WTC11 (cell line): ENCODE results near the gene KLHL18. TPM values are rescaled to one million over a fixed set of nuclear protein-coding genes. Genes with fewer than 3 reads are reported as not detected.

Experiments
- ATAC-seq: fragments of 200-7000 bp; cut with Tn5 transposase; 2 replicates; pipeline ENCODE4 v1.10.0; 2021; ENCODE audit warnings: mild to moderate bottlenecking, moderate library complexity
- CTCF ChIA-PET: fragments of 300-600 bp; sonication (Branson Sonifier 250); formaldehyde crosslinking; loops from one replicate; lab custom pipeline; 2021; ENCODE audit warnings: antibody characterized with exemption; lab: Charles Lee
- POLR2A ChIA-PET: fragments of 350-600 bp; sonication (Branson Sonifier 250); formaldehyde crosslinking; loops from one replicate; lab custom pipeline; 2021; ENCODE audit warnings: antibody characterized with exemption; lab: Charles Lee
- DNase-seq: peaks from one replicate; pipeline ENCODE4 v3.0.0; 2021; ENCODE audit warnings: low spot score
- H3K27ac Mint-ChIP-seq: 2 replicates; pipeline ENCODE4 v1.8.0; 2021; ENCODE audit warnings: mixed read lengths
- H3K27me3 Mint-ChIP-seq: 2 replicates; pipeline ENCODE4 v1.8.0; 2021; ENCODE audit warnings: low read depth, mild to moderate bottlenecking, moderate library complexity, mixed read lengths
- H3K36me3 Mint-ChIP-seq: 2 replicates; pipeline ENCODE4 v1.8.0; 2021; ENCODE audit warnings: mixed read lengths
- H3K4me1 Mint-ChIP-seq: 2 replicates; pipeline ENCODE4 v1.8.0; 2022; ENCODE audit warnings: mixed read lengths
- H3K4me3 Mint-ChIP-seq: 2 replicates; pipeline ENCODE4 v1.8.0; 2021; ENCODE audit warnings: mild to moderate bottlenecking, moderate library complexity, mixed read lengths
- H3K9me3 Mint-ChIP-seq: 2 replicates; pipeline ENCODE4 v1.8.0; 2021; ENCODE audit warnings: mixed read lengths
- ATF1 ChIP-seq: sonication (generic); formaldehyde crosslinking; IDR thresholded peaks from 2 replicates; pipeline ENCODE4 v1.8.1; 2023; ENCODE audit warnings: mild to moderate bottlenecking, moderate library complexity, missing genetic modification reagents
- HMGA2 ChIP-seq: fragments of 250-450 bp; sonication (Bioruptor Pico); IDR thresholded peaks from 2 replicates; pipeline ENCODE4 v1.4.0; 2021; ENCODE audit warnings: mild to moderate bottlenecking, moderate library complexity
- MYBL2 ChIP-seq: sonication (generic); formaldehyde crosslinking; IDR thresholded peaks from 2 replicates; pipeline ENCODE4 v1.8.1; 2023; ENCODE audit warnings: mild to moderate bottlenecking, moderate library complexity, missing genetic modification reagents
- NR1H2 ChIP-seq: sonication (generic); formaldehyde crosslinking; IDR thresholded peaks from 2 replicates; pipeline ENCODE4 v1.9.0; 2021; ENCODE audit warnings: mild to moderate bottlenecking, moderate library complexity, missing genetic modification reagents
- RELA ChIP-seq: sonication (generic); formaldehyde crosslinking; IDR thresholded peaks from 2 replicates; pipeline ENCODE4 v1.8.1; 2022; ENCODE audit warnings: missing genetic modification reagents, mild to moderate bottlenecking, borderline replicate concordance
- RORB ChIP-seq: fragments of 250-450 bp; sonication (Bioruptor Pico); IDR thresholded peaks from 2 replicates; pipeline ENCODE4 v1.9.0; 2021; ENCODE audit warnings: mild to moderate bottlenecking
- SMAD4 ChIP-seq: sonication (generic); formaldehyde crosslinking; IDR thresholded peaks from 2 replicates; pipeline ENCODE4 v1.8.0; 2022; ENCODE audit warnings: mild to moderate bottlenecking, missing genetic modification reagents
- TCF7 ChIP-seq: sonication (generic); formaldehyde crosslinking; IDR thresholded peaks from 2 replicates; pipeline ENCODE4 v1.8.0; 2022; ENCODE audit warnings: mild to moderate bottlenecking, low read depth, missing genetic modification reagents, moderate library complexity
- TEAD1 ChIP-seq: sonication (generic); formaldehyde crosslinking; IDR thresholded peaks from 2 replicates; pipeline ENCODE4 v1.8.0; 2022; ENCODE audit warnings: mild to moderate bottlenecking, missing genetic modification reagents
- ZNF232 ChIP-seq: sonication (generic); formaldehyde crosslinking; IDR thresholded peaks from 2 replicates; pipeline ENCODE4 v1.8.0; 2022; ENCODE audit warnings: mild to moderate bottlenecking, missing genetic modification reagents
- ZNF416 ChIP-seq: fragments of 250-450 bp; sonication (Bioruptor Pico); IDR thresholded peaks from 2 replicates; pipeline ENCODE4 v1.9.0; 2021; ENCODE audit warnings: mild to moderate bottlenecking, inconsistent platforms
- ZNF671 ChIP-seq: fragments of 250-450 bp; sonication (Bioruptor Pico); IDR thresholded peaks from 2 replicates; pipeline ENCODE4 v1.8.0; 2021; ENCODE audit warnings: mild to moderate bottlenecking
- total RNA-seq: library from RNA; stranded (reverse); gene quantifications from 3 replicates; pipeline ENCODE4 v1.2.3, GENCODE V29; 2021
- TF ChIP-seq, protein P1 (sequence below): sonication (generic); formaldehyde crosslinking; IDR thresholded peaks from 2 replicates; pipeline ENCODE4 v1.8.1; 2022; ENCODE audit warnings: low read depth, mild to moderate bottlenecking, moderate library complexity, missing genetic modification reagents, borderline replicate concordance
- TF ChIP-seq, protein P2 (sequence below): fragments of 250-450 bp; sonication (Bioruptor Pico); IDR thresholded peaks from 2 replicates; pipeline ENCODE4 v1.9.0; 2021; ENCODE audit warnings: mild to moderate bottlenecking, borderline replicate concordance
- TF ChIP-seq, protein P3 (sequence below): sonication (generic); formaldehyde crosslinking; IDR thresholded peaks from 2 replicates; pipeline ENCODE4 v1.8.1; 2023; ENCODE audit warnings: mild to moderate bottlenecking, missing genetic modification reagents, moderate library complexity
- TF ChIP-seq, protein P4 (sequence below): sonication (generic); formaldehyde crosslinking; IDR thresholded peaks from 2 replicates; pipeline ENCODE4 v1.8.0; 2023; ENCODE audit warnings: missing genetic modification reagents
- TF ChIP-seq, protein P5 (sequence below): sonication (generic); formaldehyde crosslinking; IDR thresholded peaks from 2 replicates; pipeline ENCODE4 v1.8.1; 2022; ENCODE audit warnings: mild to moderate bottlenecking, missing genetic modification reagents, moderate library complexity, borderline replicate concordance
- TF ChIP-seq, protein P6 (sequence below): sonication (generic); formaldehyde crosslinking; conservative IDR thresholded peaks from 2 replicates; pipeline ENCODE4 v1.8.1; 2023; ENCODE audit warnings: mild to moderate bottlenecking, low read depth, missing genetic modification reagents, moderate library complexity
- TF ChIP-seq, protein P7 (sequence below): sonication (generic); formaldehyde crosslinking; conservative IDR thresholded peaks from 2 replicates; pipeline ENCODE4 v1.8.1; 2022; ENCODE audit warnings: mild to moderate bottlenecking, missing genetic modification reagents

The KLHL18 gene
- total RNA-seq, 1 experiment from 2014 or later: 28.4 TPM

DNA sequence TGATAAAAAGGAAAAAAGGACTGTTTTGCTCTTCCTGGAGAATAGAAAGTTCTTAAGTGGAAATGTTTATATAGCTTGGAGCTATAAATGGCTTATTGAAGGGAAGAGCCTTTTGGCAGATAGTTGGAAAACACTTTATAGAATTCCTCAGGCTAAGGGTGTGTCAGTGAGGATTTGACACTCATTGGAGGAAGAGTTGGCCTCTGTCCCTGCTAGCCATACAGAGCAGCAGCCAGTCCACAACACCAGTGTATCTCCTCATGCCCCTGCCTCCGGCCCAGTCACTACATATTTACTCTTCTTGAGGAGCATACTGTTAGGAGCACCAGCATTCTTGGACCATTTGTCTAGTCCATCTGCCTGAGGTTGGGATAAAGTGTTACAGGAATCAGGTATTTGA is 36.2 kb downstream of the KLHL18 start:
- TF ChIP-seq, protein P1, sequence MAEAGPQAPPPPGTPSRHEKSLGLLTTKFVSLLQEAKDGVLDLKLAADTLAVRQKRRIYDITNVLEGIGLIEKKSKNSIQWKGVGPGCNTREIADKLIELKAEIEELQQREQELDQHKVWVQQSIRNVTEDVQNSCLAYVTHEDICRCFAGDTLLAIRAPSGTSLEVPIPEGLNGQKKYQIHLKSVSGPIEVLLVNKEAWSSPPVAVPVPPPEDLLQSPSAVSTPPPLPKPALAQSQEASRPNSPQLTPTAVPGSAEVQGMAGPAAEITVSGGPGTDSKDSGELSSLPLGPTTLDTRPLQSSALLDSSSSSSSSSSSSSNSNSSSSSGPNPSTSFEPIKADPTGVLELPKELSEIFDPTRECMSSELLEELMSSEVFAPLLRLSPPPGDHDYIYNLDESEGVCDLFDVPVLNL (CRISPR knock-in tag): no peak
- TF ChIP-seq, protein P2, sequence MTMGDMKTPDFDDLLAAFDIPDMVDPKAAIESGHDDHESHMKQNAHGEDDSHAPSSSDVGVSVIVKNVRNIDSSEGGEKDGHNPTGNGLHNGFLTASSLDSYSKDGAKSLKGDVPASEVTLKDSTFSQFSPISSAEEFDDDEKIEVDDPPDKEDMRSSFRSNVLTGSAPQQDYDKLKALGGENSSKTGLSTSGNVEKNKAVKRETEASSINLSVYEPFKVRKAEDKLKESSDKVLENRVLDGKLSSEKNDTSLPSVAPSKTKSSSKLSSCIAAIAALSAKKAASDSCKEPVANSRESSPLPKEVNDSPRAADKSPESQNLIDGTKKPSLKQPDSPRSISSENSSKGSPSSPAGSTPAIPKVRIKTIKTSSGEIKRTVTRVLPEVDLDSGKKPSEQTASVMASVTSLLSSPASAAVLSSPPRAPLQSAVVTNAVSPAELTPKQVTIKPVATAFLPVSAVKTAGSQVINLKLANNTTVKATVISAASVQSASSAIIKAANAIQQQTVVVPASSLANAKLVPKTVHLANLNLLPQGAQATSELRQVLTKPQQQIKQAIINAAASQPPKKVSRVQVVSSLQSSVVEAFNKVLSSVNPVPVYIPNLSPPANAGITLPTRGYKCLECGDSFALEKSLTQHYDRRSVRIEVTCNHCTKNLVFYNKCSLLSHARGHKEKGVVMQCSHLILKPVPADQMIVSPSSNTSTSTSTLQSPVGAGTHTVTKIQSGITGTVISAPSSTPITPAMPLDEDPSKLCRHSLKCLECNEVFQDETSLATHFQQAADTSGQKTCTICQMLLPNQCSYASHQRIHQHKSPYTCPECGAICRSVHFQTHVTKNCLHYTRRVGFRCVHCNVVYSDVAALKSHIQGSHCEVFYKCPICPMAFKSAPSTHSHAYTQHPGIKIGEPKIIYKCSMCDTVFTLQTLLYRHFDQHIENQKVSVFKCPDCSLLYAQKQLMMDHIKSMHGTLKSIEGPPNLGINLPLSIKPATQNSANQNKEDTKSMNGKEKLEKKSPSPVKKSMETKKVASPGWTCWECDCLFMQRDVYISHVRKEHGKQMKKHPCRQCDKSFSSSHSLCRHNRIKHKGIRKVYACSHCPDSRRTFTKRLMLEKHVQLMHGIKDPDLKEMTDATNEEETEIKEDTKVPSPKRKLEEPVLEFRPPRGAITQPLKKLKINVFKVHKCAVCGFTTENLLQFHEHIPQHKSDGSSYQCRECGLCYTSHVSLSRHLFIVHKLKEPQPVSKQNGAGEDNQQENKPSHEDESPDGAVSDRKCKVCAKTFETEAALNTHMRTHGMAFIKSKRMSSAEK (CRISPR knock-in tag): no peak
- TF ChIP-seq RORB: no peak
- no peak for TF ChIP-seq NR1H2 (CRISPR knock-in tag)
- TF ChIP-seq, protein P3, sequence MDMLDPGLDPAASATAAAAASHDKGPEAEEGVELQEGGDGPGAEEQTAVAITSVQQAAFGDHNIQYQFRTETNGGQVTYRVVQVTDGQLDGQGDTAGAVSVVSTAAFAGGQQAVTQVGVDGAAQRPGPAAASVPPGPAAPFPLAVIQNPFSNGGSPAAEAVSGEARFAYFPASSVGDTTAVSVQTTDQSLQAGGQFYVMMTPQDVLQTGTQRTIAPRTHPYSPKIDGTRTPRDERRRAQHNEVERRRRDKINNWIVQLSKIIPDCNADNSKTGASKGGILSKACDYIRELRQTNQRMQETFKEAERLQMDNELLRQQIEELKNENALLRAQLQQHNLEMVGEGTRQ (CRISPR knock-in tag): no peak
- TF ChIP-seq SMAD4 (CRISPR knock-in tag): no peak
- TF ChIP-seq ZNF416 (CRISPR knock-in tag): no peak
- no peak for TF ChIP-seq RELA
- POLR2A ChIA-PET: no interaction called here
- H3K4me1 Mint-ChIP-seq: peaks cover 8% of the 10 kb centered on the region
- CTCF ChIA-PET: no interaction called here
- H3K27ac Mint-ChIP-seq: no peak overlapping the region
- peaks cover 19% of the 10 kb centered on the region for H3K36me3 Mint-ChIP-seq
- no peak for ATAC-seq
- no peak overlapping the region for H3K4me3 Mint-ChIP-seq
- H3K27me3 Mint-ChIP-seq: no peaks in the 10 kb centered on the region
- no peak for DNase-seq
- H3K9me3 Mint-ChIP-seq: no peaks in the 10 kb centered on the region

DNA sequence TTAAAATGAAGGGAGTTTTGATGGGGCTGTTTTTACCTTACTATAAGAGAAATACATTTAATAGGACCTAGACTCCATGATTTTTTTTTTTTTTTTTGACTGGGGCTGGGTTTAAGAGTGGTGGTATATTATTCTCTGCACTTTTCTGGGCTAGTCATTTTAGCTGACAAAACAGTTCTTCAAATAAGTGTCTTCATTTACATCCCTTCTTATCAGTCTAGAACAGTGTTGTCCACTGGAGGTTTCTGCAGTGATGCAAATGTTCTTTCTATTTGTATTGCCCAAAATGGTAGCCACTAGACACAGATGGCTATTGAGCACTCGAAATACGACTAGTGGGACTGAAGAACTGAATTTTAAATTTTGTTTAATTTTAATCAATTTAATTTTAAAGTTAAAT is 37.2 kb downstream of the KLHL18 start:
- peaks cover 2% of the 10 kb centered on the region for H3K4me1 Mint-ChIP-seq
- no peak overlapping the region for H3K4me3 Mint-ChIP-seq
- CTCF ChIA-PET: no interaction called here
- peaks cover 19% of the 10 kb centered on the region for H3K36me3 Mint-ChIP-seq
- H3K27me3 Mint-ChIP-seq: no peaks in the 10 kb centered on the region
- no peak overlapping the region for H3K27ac Mint-ChIP-seq
- ATAC-seq (no peak), DNase-seq (no peak)
- no peaks in the 10 kb centered on the region for H3K9me3 Mint-ChIP-seq
- POLR2A ChIA-PET: no interaction called here
- TF ChIP-seq ZNF232 (CRISPR knock-in tag) (no peak), HMGA2 (CRISPR knock-in tag) (no peak), ATF1 (no peak), TCF7 (CRISPR knock-in tag) (no peak), MYBL2 (CRISPR knock-in tag) (no peak), ZNF671 (CRISPR knock-in tag) (no peak), TEAD1 (CRISPR knock-in tag) (no peak)
- TF ChIP-seq, protein P4, sequence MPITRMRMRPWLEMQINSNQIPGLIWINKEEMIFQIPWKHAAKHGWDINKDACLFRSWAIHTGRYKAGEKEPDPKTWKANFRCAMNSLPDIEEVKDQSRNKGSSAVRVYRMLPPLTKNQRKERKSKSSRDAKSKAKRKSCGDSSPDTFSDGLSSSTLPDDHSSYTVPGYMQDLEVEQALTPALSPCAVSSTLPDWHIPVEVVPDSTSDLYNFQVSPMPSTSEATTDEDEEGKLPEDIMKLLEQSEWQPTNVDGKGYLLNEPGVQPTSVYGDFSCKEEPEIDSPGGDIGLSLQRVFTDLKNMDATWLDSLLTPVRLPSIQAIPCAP: no peak
- TF ChIP-seq, protein P5, sequence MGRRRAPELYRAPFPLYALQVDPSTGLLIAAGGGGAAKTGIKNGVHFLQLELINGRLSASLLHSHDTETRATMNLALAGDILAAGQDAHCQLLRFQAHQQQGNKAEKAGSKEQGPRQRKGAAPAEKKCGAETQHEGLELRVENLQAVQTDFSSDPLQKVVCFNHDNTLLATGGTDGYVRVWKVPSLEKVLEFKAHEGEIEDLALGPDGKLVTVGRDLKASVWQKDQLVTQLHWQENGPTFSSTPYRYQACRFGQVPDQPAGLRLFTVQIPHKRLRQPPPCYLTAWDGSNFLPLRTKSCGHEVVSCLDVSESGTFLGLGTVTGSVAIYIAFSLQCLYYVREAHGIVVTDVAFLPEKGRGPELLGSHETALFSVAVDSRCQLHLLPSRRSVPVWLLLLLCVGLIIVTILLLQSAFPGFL (CRISPR knock-in tag): no peak
- TF ChIP-seq, protein P2 (CRISPR knock-in tag): no peak
- TF ChIP-seq, protein P6, sequence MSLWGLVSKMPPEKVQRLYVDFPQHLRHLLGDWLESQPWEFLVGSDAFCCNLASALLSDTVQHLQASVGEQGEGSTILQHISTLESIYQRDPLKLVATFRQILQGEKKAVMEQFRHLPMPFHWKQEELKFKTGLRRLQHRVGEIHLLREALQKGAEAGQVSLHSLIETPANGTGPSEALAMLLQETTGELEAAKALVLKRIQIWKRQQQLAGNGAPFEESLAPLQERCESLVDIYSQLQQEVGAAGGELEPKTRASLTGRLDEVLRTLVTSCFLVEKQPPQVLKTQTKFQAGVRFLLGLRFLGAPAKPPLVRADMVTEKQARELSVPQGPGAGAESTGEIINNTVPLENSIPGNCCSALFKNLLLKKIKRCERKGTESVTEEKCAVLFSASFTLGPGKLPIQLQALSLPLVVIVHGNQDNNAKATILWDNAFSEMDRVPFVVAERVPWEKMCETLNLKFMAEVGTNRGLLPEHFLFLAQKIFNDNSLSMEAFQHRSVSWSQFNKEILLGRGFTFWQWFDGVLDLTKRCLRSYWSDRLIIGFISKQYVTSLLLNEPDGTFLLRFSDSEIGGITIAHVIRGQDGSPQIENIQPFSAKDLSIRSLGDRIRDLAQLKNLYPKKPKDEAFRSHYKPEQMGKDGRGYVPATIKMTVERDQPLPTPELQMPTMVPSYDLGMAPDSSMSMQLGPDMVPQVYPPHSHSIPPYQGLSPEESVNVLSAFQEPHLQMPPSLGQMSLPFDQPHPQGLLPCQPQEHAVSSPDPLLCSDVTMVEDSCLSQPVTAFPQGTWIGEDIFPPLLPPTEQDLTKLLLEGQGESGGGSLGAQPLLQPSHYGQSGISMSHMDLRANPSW (CRISPR knock-in tag): no peak
- TF ChIP-seq, protein P7, sequence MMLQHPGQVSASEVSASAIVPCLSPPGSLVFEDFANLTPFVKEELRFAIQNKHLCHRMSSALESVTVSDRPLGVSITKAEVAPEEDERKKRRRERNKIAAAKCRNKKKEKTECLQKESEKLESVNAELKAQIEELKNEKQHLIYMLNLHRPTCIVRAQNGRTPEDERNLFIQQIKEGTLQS: no peak
